T-cell (primary cell): Measurements from ENCODE around the gene SLC37A1. TPM values are rescaled to one million over a fixed set of nuclear protein-coding genes. Genes with fewer than 3 reads are reported as not detected.

ENCODE experiments used
- ATAC-seq, 4 experiments: fragments of 200-7000 bp in 3 of 4; fragments of 150-1000 bp in 1 of 4; cut with Tn5 transposase; replicated peaks in 1 of 4; 1 replicate in 3 of 4; 2 replicates in 1 of 4; pipeline ENCODE4 v1.10.0; 2021; ENCODE audit warnings: moderate library complexity in 3 of 4, mild to moderate bottlenecking in 2 of 4, moderate number of reproducible peaks in 1 of 4
- CTCF ChIA-PET, 2 donors: fragments of 300-600 bp; sonication (Branson Sonifier 250); formaldehyde crosslinking; loops; one replicate each; lab custom pipeline; 2022; ENCODE audit warnings: antibody characterized with exemption in 2 of 2; lab: Charles Lee
- POLR2A ChIA-PET, 2 donors: fragments of 300-600 bp; sonication (Branson Sonifier 250); formaldehyde crosslinking; loops; one replicate each; lab custom pipeline; 2022; ENCODE audit warnings: antibody characterized with exemption in 2 of 2; lab: Charles Lee
- DNase-seq, 35 experiments: peaks; one replicate each; pipeline versions ENCODE4 v3.0.0 to v3.0.0-alpha.2; 2013 to 2023
- H3K27ac ChIP-seq: one replicate; pipeline ENCODE4 v1.5.1; 2013; ENCODE audit warnings: low read length
- H3K27me3 ChIP-seq, 2 experiments: replicated peaks in 1 of 2; 1 replicate in 1 of 2; 2 replicates in 1 of 2; pipeline versions ENCODE4 v1.6.1 to v1.7.0; 2013; ENCODE audit warnings: low read length in 1 of 2, mixed read lengths in 1 of 2; ENCODE audit not compliant: control insufficient read depth in 2 of 2, insufficient read depth in 2 of 2; ENCODE audit errors: extremely low read depth in 1 of 2
- H3K36me3 ChIP-seq, 2 donors: 1 replicate in 1 of 2; 2 replicates in 1 of 2; pipeline versions ENCODE4 v1.6.1 to v1.7.0; 2013; ENCODE audit warnings: low read length in 1 of 2; ENCODE audit not compliant: control insufficient read depth in 2 of 2, insufficient read depth in 1 of 2; ENCODE audit errors: extremely low read depth in 1 of 2
- H3K4me1 ChIP-seq, 2 experiments: 1 replicate in 1 of 2; 2 replicates in 1 of 2; pipeline versions ENCODE4 v1.6.1 to v1.7.0; 2013; ENCODE audit warnings: low read length in 2 of 2, mixed read lengths in 1 of 2; ENCODE audit not compliant: insufficient read depth in 2 of 2, control insufficient read depth in 1 of 2; ENCODE audit errors: extremely low read depth in 1 of 2
- H3K4me3 ChIP-seq, 2 donors: 1 replicate in 1 of 2; 2 replicates in 1 of 2; pipeline versions ENCODE4 v1.5.1 to v1.7.0; 2013; ENCODE audit warnings: mild to moderate bottlenecking in 2 of 2, low read length in 1 of 2, moderate library complexity in 1 of 2; ENCODE audit not compliant: control insufficient read depth in 1 of 2; ENCODE audit errors: extremely low read depth in 1 of 2
- H3K9me3 ChIP-seq: 2 replicates; pipeline ENCODE4 v1.7.0; 2013
- H3K27ac Mint-ChIP-seq, 2 donors: one replicate each; pipeline ENCODE4 v1.8.0; 2020 to 2021; ENCODE audit warnings: mild to moderate bottlenecking in 2 of 2, mixed read lengths in 2 of 2
- H3K27me3 Mint-ChIP-seq, 2 donors: one replicate each; pipeline ENCODE4 v1.8.0; 2021 to 2022; ENCODE audit warnings: mixed read lengths in 2 of 2
- H3K36me3 Mint-ChIP-seq: one replicate; pipeline ENCODE4 v1.8.0; 2021; ENCODE audit warnings: mixed read lengths
- H3K4me1 Mint-ChIP-seq, 3 donors: one replicate each; pipeline ENCODE4 v1.8.0; 2020 to 2022; ENCODE audit warnings: mixed read lengths in 3 of 3, mild to moderate bottlenecking in 1 of 3
- H3K4me3 Mint-ChIP-seq, 3 donors: one replicate each; pipeline ENCODE4 v1.8.0; 2020 to 2022; ENCODE audit warnings: mild to moderate bottlenecking in 3 of 3, mixed read lengths in 3 of 3, moderate library complexity in 3 of 3
- H3K9me3 Mint-ChIP-seq, 3 donors: one replicate each; pipeline ENCODE4 v1.8.0; 2020 to 2022; ENCODE audit warnings: mixed read lengths in 3 of 3
- WGBS: methylation state at CpG from one replicate; pipeline ENCODE4 v1.1.5; 2013; ENCODE audit warnings: missing lambda C conversion rate; ENCODE audit not compliant: insufficient coverage; 5-methylcytosine and 5-hydroxymethylcytosine counted together
- total RNA-seq, 35 experiments: library from RNA in 6 of 35; stranded (reverse) in 6 of 35; fragments of 120-200 nt in 1 of 35; gene quantifications; one replicate each; pipeline versions ENCODE4 v1.2.1 to v1.2.4 and lab custom pipeline; 2013 to 2026

The SLC37A1 gene
- total RNA-seq, 5 donors from 2014 or later (not counting 1 experiment from before 2014, with no cell fraction given), result 18.7 to 26.3 (median 22.6) TPM

DNA sequence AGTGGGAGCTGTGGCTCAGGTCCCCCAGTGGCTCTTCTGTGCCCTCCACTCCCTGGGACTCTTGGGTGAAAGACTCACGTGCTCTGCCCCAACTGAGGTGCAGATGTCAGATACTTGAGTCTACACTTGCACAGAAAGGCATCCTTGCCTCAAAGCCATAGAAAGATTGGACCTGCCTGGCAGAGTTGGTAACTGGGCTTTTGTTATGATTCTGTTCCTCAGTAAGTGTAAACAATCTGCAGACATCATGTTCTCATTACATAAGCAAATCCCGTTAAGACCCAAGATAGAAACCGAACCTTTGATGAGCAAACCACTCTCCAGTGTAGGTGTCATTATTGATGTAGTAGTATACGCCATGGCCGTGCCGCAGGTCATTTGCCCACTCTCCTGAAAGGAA, 27.6 kb upstream of the SLC37A1 start:
- Mint-ChIP-seq H3K4me1 (no peaks in the 10 kb centered on the region), H3K36me3 (peaks cover 3% of the 10 kb centered on the region), H3K27ac (no peak overlapping the region), H3K9me3 (no peaks in the 10 kb centered on the region), H3K27me3 (peaks cover 9 to 14% of the 10 kb centered on the region in 2 donors), H3K4me3 (no peak overlapping the region)
- ChIA-PET CTCF (no interaction called here), POLR2A (no interaction called here)
- DNase-seq (no peak), ATAC-seq (no peak)
- WGBS, result 77% methylated on average over 4 of the region's 6 CpGs
- peaks cover 0 to 23% of the 10 kb centered on the region in 2 experiments for H3K27me3 ChIP-seq
- H3K9me3 ChIP-seq, result no peaks in the 10 kb centered on the region
- no peak overlapping the region for H3K4me3 ChIP-seq
- H3K27ac ChIP-seq, result no peak overlapping the region
- no peaks in the 10 kb centered on the region for H3K36me3 ChIP-seq
- no peaks in the 10 kb centered on the region for H3K4me1 ChIP-seq

DNA sequence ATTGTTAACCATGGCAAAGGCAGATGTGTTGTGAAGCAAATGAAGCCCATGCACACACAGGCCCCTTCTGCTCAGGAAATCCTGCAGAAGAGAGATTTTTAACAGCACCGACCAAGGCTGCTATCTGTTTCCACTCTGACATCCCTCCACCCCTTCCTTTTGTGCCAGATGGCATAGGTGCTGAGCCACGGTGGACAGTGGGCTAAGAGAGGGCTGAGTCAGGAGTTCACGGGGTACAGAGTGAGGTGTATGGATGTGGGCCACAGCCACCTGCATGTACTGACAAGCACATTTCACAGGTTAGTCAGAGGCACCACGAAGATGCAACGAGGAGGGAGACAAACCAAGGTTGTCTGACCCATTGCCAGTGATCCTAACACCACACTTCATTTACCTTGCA, 27.1 kb upstream of the SLC37A1 start:
- ATAC-seq (no peak), DNase-seq (no peak)
- H3K4me3 ChIP-seq, result no peak overlapping the region
- Mint-ChIP-seq H3K36me3 (peaks cover 3% of the 10 kb centered on the region), H3K27ac (no peak overlapping the region), H3K4me3 (no peak overlapping the region), H3K4me1 (no peaks in the 10 kb centered on the region), H3K27me3 (peaks cover 9 to 14% of the 10 kb centered on the region in 2 donors), H3K9me3 (no peaks in the 10 kb centered on the region)
- ChIA-PET CTCF (no interaction called here), POLR2A (no interaction called here)
- 40% methylated on average over 2 of the region's 5 CpGs for WGBS
- no peak overlapping the region for H3K27ac ChIP-seq
- peaks cover 0 to 23% of the 10 kb centered on the region in 2 experiments for H3K27me3 ChIP-seq
- no peaks in the 10 kb centered on the region for H3K4me1 ChIP-seq
- no peaks in the 10 kb centered on the region for H3K36me3 ChIP-seq
- no peaks in the 10 kb centered on the region for H3K9me3 ChIP-seq

DNA sequence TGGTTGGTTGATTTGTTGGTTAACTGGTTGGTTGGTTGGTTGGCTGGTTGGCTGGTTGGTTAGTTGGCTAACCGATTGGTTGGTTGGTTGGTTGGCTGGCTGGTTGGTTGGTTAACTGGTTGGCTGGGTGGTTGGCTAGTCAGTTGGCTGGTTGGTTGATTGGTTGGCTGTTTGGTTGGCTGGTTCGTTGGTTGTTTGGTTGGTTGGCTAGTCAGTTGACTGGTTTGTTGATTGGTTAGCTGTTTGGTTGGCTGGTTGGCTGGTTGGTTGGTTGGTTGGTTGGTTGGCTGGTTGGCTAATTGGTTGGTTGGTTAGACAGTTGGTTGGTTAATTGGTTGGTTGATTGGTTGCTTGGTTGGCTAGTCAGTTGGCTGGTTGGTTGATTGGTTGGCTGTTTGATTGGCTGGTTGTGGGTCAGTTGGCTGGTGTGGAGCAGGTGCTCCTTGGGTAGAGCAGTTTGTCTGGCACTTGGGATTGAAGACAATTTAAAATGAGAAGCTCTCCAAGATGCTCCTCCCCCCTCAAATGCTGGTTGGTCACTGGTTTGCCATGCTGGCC, 24.6 kb upstream of the SLC37A1 start:
- no peak overlapping the region for H3K27ac ChIP-seq
- no peak overlapping the region for H3K4me3 ChIP-seq
- H3K4me3 Mint-ChIP-seq, result no peak overlapping the region
- ATAC-seq (no peak), DNase-seq (no peak)
- H3K36me3 Mint-ChIP-seq, result peaks cover 3% of the 10 kb centered on the region
- ChIA-PET POLR2A (no interaction called here), CTCF (no interaction called here)
- H3K27ac Mint-ChIP-seq, result no peak overlapping the region
- 35% methylated on average over 2 of the region's 2 CpGs for WGBS
- no peaks in the 10 kb centered on the region for H3K9me3 ChIP-seq
- peaks cover 0 to 4% of the 10 kb centered on the region in 2 experiments for H3K4me1 ChIP-seq
- no peaks in the 10 kb centered on the region for H3K36me3 ChIP-seq
- peaks cover 1 to 11% (median 3%) of the 10 kb centered on the region in 3 donors for H3K4me1 Mint-ChIP-seq
- H3K9me3 Mint-ChIP-seq, result no peaks in the 10 kb centered on the region
- H3K27me3 ChIP-seq, result peaks cover 0 to 23% of the 10 kb centered on the region in 2 experiments
- peaks cover 9 to 18% of the 10 kb centered on the region in 2 donors for H3K27me3 Mint-ChIP-seq

DNA sequence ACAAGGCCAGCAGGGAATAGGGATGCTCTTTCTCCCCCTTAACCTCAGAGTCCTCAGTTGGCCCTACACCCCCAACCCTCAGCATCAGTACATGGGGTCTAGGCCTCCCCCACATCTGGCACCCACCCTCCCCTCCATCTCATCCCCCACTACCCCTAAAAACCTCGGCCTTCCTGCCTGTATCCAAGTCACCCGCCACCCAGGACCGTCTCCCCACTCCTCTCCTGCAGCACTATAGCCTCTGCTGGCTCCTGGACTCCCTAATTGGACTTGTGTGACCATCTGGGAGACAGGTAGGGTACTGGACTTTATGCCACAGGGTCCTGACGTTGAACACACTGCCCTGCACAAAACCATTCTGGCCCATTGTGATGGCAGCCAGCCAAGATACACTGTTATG, 23.7 kb upstream of the SLC37A1 start:
- Histone ChIP-seq H3K4me1 (peaks cover 0 to 4% of the 10 kb centered on the region in 2 experiments), H3K4me3 (no peak overlapping the region), H3K36me3 (no peaks in the 10 kb centered on the region), H3K27me3 (peaks cover 0 to 24% of the 10 kb centered on the region in 2 experiments), H3K27ac (no peak overlapping the region), H3K9me3 (no peaks in the 10 kb centered on the region)
- Mint-ChIP-seq H3K27me3 (peaks cover 9 to 18% of the 10 kb centered on the region in 2 donors), H3K4me1 (peaks cover 1 to 11% (median 3%) of the 10 kb centered on the region in 3 donors), H3K36me3 (peaks cover 3% of the 10 kb centered on the region), H3K4me3 (no peak overlapping the region), H3K27ac (no peak overlapping the region), H3K9me3 (no peaks in the 10 kb centered on the region)
- 51% methylated on average over 3 of the region's 4 CpGs for WGBS
- POLR2A ChIA-PET, result no interaction called here
- ATAC-seq (no peak), DNase-seq (no peak)
- CTCF ChIA-PET, result no interaction called here

DNA sequence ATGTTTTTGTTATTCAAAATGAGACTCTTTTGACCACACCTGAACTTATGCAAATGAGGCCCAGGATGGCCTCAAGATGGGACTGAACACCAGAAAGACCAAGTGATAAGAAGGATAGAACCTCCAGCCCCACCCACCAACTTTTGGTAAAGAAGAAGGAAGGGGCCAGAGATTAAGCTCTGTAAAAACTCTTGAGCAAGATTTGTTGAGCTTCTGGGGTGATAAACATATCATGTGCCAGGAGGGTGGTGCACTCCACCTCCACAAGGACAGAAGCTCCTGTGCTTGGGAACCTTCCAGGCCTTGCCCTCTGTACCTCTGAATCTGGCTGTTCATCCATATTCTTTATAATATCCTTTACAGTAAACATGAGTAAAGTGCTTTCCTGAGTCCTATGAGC, 22.9 kb upstream of the SLC37A1 start:
- H3K27me3 Mint-ChIP-seq, result peaks cover 9 to 18% of the 10 kb centered on the region in 2 donors
- no peak for ATAC-seq
- H3K4me1 Mint-ChIP-seq, result peaks cover 5 to 12% (median 7%) of the 10 kb centered on the region in 3 donors
- Histone ChIP-seq H3K36me3 (no peaks in the 10 kb centered on the region), H3K4me3 (no peak overlapping the region), H3K27ac (no peak overlapping the region), H3K27me3 (peaks cover 0 to 24% of the 10 kb centered on the region in 2 experiments), H3K9me3 (no peaks in the 10 kb centered on the region), H3K4me1 (peaks cover 6 to 7% of the 10 kb centered on the region in 2 experiments)
- ChIA-PET CTCF (interaction anchor here in 1 of 2 donors (0.5 kb wide), 1 partner anchor 21 kb away, joined by 3 read pairs; no protein-coding TSS in a partner anchor), POLR2A (no interaction called here)
- H3K27ac Mint-ChIP-seq, result no peak overlapping the region
- no peaks in the 10 kb centered on the region for H3K9me3 Mint-ChIP-seq
- peaks cover 3% of the 10 kb centered on the region for H3K36me3 Mint-ChIP-seq
- no peak overlapping the region for H3K4me3 Mint-ChIP-seq
- no peak for DNase-seq

DNA sequence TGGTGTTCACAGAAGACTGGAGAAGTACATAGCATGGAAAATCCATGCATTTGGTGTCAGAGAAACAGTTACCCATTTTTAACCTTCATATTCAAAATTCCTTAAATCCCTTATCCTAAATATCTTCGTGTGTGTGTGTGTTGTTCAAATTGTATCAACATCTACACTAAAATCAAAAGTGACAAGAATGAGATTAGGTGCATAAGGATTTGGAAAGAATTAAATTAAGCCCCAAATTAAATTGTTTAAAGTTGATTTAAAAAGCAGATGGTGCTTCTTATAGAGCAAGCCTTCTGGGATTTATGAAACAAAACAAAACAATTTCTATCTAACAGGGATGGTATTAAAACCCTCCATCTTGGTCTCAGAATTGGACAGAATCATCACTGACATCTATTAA, 22.3 kb upstream of the SLC37A1 start:
- DNase-seq, result no peak
- H3K9me3 Mint-ChIP-seq, result no peaks in the 10 kb centered on the region
- no CpG with 5 or more reads among the region's 1 CpG for WGBS
- peaks cover 9% of the 10 kb centered on the region in 2 experiments for H3K4me1 ChIP-seq
- no peaks in the 10 kb centered on the region for H3K36me3 ChIP-seq
- H3K27ac ChIP-seq, result no peak overlapping the region
- peaks cover 9 to 15% of the 10 kb centered on the region in 2 donors for H3K27me3 Mint-ChIP-seq
- H3K27ac Mint-ChIP-seq, result no peak overlapping the region
- H3K9me3 ChIP-seq, result no peaks in the 10 kb centered on the region
- H3K4me3 ChIP-seq, result no peak overlapping the region
- POLR2A ChIA-PET, result no interaction called here
- CTCF ChIA-PET, result no interaction called here
- ATAC-seq, result no peak
- H3K4me3 Mint-ChIP-seq, result no peak overlapping the region
- peaks cover 3% of the 10 kb centered on the region for H3K36me3 Mint-ChIP-seq
- peaks cover 9 to 18% (median 11%) of the 10 kb centered on the region in 3 donors for H3K4me1 Mint-ChIP-seq
- H3K27me3 ChIP-seq, result peaks cover 0 to 23% of the 10 kb centered on the region in 2 experiments
